ENCODE data around the gene CCT2.

The CCT2 gene

DNA sequence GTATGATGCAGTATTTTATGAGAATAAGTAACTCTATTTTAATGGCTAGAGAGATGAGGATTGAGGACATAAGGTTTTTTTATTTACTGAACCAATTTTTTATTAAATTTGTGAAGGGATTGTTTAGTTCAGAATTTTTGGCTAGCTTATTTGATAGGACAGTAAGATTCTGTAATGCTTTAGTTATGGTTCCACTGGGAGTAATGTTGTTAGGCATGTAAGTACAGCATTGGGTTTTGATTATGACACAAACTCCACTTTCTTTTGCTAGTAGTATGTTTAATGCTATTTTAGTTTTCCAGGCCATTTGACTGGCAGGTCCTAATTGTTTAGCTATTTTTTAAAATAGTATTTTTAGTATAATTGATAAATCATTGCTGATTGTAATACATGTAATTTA lies 59.3 kb downstream of the CCT2 start:
- no peak for DNase-seq

- no peak for DNase-seq
These were observed 59.8 kb downstream of the CCT2 start for GRCh38 chr12:69645031-69645430.

GRCh38 chr12:69647178-69647577 lies 61.9 kb downstream of the CCT2 start:
- no peak for DNase-seq

DNA sequence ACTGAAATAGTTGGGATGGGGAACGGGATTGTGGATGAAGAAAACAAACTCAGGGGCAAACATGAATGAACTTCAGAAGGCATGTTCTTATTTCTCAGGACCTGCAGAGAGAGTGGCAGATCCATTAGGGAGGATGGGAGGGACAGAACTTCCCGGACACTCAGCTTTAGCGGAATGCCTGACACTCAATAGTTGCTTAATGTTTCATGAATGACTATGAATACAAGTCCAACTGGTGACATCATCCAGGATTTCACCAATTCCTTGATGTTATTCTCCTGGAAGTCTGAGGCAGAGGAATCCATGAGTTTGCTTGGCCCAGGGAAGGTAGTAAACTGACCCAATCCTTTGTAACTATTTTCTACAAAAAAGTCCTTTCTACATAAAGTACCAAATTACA lies 63.2 kb downstream of the CCT2 start:
- no peak for DNase-seq

DNA sequence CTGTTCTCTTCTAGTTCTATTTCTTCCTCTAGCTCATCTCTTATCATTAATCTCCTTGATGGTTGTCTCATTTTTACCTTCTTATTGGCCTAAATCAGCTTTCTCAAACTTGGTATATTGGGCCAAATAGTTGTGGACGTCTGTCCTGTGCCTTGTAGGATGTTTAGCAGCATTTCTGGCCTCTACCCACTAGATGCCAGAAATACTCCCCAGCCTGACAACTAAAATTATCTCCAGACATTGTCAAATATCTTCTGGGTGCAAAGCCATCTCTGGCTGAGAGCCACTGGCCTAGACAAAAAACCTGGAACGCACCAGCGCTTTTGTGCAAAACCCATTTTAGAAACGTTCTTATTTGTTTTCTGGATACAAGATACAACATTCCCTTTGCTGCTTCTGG lies 64.3 kb downstream of the CCT2 start:
- DNase-seq = no peak

All from CD4-positive, alpha-beta T cell treated with Interleukin-21 for 1 hour (primary cell).